ENCODE measurements around the gene MTCH1.

DNA sequence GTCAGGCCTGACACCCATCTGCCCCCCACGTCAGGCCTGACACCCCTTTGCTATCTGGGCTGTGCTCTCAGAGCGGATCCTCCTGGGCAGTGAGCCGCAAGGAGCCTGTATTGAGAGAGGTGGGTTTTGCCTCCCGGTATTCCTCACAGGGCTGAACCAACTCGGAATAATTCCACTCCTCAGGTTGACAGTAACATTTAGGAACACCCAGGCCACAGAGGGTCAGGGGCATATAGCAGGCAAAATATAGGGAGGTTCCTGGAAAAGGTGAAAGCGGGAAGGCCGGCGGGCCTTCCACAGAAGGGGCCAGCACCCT is 12.7 kb upstream of the MTCH1 start:
- no peak for TF ChIP-seq CTCF (conservative IDR thresholded peaks at IDR 0.05)
- no peak for TF ChIP-seq ZFX (IDR thresholded peaks at IDR 0.05)
